ENCODE measurements around the gene ZNF664.

The ZNF664 gene

DNA sequence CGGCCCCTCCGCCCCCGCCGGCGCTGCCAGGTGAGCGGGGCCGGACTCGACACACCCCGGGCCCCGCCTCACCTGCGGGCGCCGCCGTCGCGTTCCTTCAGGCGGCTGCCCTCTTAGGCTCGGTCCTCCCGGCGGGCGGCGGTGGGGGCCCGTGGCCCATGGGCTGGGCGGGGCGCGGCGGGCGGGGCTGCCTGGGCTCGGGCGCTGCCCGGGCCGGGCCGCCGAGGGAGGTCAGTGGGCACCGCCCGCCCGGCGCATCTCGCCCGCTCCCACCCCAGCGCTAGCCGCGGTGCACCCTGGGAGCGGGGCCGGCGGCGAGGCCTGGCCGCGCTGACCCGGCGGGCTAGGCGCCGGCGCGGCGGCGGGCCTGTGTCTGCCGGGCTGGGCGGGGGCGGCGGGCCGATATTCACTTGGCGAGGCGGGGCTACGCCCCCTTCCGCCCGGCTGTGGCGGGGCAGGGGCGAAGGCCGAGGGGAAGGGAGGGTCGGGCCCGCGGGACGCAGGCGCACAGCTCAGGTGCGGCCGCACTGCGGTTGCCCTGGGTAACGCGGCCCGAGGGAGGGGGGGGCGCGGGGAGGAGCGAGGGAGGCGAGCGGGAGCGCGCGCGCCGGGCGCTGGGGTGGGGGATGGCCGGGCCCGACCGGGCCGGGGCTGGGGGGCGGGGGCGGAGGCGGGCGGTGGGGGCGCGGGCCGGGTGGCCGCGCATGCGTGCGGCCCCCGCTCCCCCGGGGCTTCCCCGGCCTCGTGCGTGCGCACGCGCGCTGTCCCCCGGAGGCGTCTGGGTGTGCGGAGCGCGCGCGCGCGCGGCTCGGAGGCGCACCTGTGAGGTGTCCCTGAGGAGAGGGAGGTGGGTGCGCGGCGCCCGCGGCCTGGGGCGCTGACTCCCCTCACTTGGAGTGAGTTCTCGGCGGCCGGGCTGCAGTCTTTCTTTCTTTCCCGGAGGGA lies at the start of gene ZNF664, which contains the start of gene CCDC92:
TSS of gene ZNF664 (plus strand) at position 759 of the 945 bp plus-strand sequence. CDS start 38,930 bp downstream, outside the sequence.
TSS of gene CCDC92 (minus strand) at position 375 of the 945 bp plus-strand sequence. CDS start 28,526 bp downstream, outside the sequence.
- peak; percentile 91 for DNase-seq (ENCODE audit: low spot score)

GRCh38 chr12:123923927-123924326 lies 49.1 kb upstream of the ZNF664 start:
- DNase-seq (ENCODE audit: low spot score): no peak

DNA sequence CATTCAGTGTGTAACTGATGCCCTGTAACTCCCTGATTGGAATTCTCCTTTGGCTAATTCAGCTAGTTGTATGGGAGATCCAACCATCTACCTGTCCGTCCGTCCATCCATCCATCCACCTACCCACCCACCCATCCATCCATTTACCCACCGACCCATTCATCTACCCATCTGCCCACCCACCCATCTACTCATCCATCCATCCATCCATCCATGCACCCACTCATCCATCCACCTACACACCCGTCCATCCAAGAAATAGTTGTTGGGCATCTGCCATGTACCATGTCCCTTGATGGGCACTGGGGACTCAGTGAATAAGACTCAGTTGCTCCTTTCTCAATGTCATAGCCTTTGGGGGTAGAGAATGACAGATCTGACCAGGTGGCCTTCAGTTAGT lies 48.5 kb upstream of the ZNF664 start:
- no peak for DNase-seq (ENCODE audit: low spot score)

DNA sequence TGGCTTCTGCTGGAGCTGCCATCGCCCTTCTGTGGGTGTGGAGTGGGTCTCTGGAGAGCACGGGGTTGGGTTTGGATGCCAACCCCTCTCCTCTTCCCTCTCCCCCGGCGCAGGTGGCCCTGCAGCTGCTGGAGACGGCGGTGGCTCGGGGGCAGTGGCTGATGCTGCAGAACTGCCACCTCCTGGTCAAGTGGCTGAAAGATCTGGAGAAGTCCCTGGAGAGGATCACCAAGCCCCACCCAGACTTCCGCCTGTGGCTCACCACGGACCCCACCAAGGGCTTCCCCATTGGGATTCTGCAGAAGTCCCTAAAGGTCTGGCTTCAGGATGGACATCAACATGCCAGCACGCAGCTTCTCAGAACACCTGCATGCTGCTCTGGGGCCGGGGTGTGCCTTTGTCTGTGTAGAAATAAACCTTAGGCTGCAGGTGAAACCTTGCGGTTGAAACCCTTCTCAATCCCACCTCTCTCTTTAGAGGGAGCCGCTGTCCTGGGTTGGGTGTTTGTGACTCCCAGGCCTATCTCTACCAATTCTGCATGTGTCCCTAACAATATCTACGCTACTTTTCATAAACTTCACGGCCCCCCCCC lies 44.6 kb upstream of the ZNF664 start:
- no peak for DNase-seq (ENCODE audit: low spot score)

DNA sequence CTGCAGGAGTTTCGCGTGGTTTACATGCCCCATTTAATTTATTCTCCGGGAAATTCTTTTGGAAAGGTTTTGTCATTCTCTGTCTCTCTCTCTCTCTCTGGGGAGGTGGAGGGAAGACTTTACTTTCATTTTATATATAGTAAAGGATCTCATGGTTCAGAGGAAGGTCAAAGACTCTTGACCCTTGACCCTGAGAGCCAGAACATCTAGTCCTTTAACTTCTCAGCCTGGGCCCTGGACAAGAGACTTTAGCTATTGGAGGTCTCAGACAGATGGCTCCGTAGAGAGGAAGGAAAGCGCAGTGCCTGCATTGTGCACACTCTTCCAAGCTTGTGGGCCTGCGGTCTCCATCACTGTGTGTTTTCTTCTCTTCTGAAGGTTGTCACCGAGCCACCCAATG lies 44.1 kb upstream of the ZNF664 start:
- DNase-seq (ENCODE audit: low spot score): no peak

DNA sequence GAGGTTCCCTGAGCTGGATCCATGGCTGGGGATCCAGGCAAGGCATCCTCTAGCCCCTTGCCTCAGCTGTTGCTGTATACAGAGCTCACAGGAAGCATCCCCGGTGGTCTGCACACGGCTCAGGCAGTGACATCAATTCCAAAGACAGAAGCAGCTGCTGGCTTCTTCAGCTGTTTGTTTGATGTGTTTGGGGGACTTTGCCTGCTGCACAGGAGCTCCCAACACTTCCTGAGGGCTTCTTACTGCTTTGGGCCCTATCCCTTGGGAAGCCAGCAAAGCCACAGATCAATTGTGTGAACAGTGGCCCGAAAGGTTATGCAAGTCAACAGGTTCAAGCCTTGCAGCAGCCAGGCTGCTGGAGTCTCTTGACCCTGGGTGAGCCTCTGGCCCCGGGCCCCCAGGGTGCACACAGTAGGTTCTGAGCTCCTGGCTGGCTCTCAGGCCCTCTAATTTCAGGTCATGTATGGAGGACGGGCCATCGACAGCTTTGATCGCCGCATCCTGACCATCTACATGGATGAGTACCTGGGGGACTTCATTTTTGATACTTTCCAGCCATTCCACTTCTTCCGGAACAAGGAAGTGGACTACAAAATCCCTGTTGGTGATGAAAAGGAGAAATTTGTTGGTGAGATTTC lies 43.0 kb upstream of the ZNF664 start:
- no peak for DNase-seq (ENCODE audit: low spot score)

DNA sequence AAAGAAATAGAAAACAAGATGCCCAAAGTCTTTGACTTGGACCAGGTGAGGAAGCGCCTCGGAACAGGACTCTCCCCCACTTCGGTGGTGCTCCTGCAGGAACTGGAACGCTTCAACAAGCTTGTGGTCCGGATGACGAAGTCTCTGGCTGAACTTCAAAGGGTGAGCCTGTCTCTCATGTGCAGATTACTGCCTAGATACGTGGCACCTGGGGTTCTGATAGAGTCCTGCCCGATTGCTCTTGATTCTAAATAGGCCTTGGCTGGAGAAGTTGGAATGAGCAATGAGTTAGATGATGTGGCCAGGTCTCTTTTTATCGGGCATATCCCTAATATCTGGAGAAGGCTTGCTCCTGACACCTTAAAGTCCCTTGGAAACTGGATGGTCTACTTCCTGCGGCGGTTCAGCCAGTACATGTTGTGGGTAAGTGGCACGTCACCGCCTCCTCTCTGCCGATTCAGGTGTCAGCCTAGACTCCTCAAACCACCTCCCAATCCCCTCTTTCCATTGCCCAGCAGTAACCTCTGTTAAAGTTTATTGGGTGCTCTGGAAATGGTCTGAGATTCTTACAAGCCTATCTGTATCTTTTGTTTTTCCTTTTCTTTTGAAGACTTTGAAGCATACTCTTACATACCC lies 41.2 kb upstream of the ZNF664 start:
- DNase-seq (ENCODE audit: low spot score): no peak

DNA sequence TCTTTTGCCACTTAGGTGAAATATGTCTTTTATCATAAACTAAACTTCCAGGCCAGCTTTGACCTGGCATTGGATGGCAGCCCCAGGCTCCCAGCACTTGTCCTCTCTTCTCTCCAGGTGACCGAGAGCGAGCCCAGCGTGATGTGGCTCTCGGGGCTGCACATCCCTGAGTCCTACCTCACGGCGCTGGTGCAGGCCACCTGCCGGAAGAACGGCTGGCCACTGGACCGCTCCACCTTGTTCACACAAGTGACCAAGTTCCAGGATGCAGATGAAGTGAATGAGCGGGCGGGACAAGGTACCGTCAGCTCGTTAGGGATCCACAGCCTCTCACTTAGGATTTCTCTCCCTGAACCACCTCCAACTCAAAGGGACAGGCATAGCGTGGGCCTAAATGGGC lies 39.8 kb upstream of the ZNF664 start:
- DNase-seq (ENCODE audit: low spot score): no peak

GRCh38 chr12:123934016-123934620 lies 38.9 kb upstream of the ZNF664 start:
- no peak for DNase-seq (ENCODE audit: low spot score)

DNA sequence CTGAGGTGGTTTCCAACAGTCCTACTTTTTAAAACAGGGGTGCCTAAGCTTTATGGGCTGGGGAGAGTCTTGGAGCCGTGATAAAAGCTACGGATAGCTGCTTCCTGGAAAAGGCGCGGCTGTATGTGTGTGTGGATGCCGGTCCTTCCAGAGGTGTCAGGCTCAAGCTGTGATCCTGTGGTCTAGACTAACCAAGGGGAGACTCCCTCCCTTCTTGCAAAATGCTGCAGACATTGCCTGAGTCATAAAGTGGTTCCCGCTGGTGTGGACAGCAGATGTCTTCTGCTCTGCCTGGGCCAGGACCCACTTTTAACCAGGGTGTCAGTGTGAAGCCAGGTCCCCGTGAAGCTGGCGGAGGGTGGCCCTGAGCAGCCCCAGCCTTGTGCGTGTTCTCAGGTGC lies 38.2 kb upstream of the ZNF664 start:
- DNase-seq (ENCODE audit: low spot score): no peak

DNA sequence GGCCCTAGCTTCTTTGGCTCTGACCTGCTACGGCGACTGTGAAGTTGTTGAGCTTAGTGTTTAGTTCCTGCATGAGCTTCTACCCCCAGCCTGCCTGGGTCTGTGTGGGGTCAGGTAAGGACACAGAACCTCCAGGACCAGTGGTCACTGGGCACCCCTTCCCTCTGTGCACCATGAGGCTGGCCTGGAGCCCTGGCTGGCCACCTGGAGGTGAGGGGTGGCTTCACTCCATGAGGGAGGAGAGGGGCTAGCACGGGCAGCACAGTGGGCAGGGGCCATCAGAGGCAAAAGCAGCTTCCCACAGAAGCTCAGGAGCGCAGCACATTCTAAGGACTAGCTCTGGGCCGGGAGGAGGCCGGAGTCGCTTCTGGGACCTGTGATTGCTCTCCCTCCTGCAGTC lies 37.1 kb upstream of the ZNF664 start:
- DNase-seq (ENCODE audit: low spot score): no peak

DNA sequence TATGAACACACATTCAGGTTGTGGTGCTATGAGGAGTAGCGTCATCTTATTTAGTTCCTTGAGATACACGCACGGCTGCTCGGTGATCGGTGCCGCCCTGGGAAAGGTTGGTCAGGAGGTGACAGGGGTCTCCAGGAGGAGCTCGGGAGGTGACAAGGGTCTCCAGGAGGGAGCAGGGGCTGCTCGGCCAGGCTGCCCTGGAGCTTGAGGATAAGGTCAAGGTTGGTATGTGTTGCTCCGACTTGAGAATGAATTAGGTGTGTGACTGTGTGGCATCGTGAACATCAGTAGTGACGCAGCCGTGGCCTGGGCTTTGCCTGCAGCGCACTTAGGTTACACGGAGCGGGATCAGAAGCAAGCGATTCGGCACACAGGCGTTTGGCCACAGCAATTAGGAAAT lies 36.5 kb upstream of the ZNF664 start:
- DNase-seq (ENCODE audit: low spot score): no peak

DNA sequence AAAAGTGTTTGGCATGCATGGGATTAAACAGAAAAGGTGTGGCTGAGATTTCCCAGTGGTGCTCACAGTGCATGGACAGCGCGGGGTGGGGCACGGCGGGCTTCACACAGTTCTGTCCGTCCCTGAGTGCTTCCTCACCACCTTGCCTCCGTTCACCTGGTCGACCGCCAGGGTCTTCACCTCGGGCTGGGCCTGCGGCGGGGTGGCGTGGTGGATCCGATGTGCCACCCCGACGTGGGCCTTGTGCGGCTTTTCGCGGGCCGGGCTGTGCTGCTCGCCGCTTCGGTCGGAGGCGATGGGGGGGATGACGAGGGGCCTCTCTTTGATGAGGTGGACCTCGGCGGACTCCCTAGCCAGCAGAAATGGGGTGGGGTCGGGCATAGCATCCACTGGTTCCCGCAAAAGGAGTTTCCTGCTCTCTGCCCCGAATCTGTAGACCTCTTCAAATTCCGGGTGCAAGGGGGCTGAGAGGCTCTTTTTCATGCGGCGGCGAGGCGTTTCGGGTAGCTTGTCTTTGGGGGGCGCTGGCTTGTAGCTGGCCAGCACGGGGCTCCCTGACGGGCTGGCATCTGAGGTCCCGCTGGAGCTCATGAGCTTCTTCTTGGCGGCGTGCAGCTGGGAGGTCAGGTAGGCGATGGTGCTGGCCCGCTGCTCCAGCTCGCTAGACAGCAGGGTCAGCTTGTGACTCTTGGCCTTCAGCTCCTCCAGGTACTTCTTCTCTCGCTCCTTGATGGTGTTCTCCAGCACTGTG lies 35.9 kb upstream of the ZNF664 start:
- DNase-seq (ENCODE audit: low spot score): no peak

DNA sequence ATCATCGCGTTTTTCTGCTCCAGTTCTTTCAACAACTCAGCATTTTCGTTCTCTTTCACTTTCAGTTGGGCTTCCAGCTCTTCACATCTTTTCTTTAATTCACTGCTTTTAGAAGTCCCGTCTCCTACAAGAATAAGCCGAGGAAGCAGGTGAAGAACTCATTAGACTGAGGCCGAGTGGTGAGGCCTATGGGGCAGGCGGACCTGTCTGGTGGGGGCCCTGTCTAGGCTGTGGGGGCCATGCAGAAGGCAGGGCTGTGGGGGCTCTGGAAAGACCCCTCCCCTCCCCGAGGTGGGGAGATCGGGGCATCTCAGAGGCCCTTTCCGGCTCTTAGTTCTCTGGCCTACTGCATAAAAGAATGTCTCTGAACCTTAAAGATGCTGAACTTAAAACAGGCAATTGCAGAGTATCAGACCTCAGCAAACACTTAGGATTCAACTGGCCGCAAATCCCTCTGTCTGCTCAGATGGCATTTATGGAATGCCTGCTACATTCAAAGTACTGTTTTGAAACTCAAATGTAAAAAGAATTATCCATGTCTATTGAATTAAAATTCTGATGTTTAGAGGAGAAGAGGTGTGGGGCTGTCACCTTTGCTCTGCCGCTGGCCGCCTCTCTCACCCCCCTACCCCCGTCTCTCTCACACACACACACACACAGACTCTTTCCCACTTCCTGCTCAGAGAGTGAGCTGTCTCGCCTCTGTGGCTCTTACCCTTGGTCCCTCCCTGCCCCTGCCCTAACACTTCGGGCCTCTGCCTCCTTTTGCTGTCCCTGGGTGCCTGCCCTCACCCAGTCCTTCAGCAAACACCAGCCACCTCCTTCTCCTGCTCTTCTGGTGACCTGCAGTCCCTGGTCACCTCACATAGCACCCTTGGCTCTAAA lies 35.1 kb upstream of the ZNF664 start:
- DNase-seq (ENCODE audit: low spot score): no peak

DNA sequence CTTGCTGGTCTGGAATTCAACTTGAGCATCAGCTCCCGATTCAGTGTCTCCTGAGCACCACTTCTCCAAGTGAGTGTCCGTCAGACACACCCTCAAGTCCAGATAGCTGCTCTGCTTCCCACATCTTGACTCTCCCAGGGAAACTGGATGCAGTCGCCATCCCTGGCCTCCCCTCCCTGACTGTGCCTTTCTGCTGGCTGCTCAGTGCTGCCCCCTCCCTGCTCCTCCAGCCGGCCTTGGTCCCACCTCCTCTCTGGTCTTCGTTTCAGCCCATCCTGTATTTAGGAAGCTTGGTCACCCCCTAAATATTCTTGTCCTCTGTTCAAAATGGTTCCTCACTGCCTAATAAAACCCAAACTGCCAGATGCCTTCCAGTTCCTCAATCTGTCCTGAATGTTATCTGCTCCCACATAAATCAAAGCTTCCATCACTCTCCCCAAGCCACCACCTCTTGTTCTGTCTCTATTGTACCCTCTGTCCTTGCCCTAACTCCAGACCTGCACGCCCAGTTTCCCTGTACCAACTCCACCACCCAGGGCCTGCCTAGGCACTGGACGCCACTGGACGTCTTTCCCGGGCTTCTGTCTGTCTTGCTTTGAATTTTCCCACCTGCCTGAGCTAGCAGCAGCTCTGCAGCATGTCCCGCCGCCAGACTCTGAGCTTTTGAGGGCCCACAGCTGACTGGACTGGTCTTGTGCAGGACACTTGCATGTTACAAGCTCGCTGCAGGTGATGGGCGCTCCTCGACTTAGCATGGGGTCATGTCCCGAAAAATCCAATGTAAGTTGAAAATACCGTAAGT lies 34.1 kb upstream of the ZNF664 start:
- no peak for DNase-seq (ENCODE audit: low spot score)

- no peak for DNase-seq (ENCODE audit: low spot score)
These were observed 33.0 kb upstream of the ZNF664 start for GRCh38 chr12:123939716-123940626.

DNA sequence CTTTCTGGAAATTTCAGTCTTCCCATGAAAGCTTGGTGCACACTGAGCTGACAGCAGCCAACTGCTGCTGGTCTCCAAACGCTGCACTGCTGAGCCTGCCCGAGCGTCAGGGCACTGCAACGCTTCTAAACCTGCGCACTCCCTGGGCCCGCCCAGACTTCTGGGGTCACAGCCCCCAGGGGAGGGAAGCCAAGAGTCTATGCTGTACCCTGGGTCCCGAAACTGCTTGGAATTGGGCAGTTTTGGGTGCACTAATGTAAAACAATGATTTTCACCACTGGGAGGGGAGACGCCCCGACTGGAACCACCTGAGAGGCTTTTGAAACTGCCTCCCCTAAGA lies 32.4 kb upstream of the ZNF664 start:
- no peak for DNase-seq (ENCODE audit: low spot score)

DNA sequence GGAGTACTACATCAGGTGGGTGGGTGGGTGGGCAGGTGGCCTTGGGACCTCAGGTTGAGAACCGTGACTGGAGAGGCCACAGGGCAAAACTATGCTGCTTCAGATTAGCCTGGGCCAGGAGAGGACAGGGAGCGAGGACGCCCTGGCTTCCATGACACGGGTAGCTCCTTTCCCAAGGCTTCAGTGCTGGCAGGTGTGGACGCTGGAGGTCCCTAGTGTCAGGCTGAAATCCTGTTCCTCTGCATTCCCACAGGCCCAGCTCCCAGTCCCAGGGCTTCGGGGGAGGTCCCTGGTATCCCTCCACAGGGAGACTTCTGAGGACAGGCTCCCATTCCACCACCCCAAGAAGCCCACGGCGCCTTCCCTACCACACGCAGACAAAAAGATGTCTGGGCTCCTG lies 32.0 kb upstream of the ZNF664 start:
- DNase-seq (ENCODE audit: low spot score): no peak

All from Ammon's horn (tissue), 1 donor.